SH-SY5Y (cell line): Measurements from ENCODE around the gene TACC3.

Experiments used
- GATA2 ChIP-seq: IDR thresholded peaks from 2 replicates; pipeline ENCODE4 v1.6.1; 2011; ENCODE audit warnings: mild to moderate bottlenecking, low read depth, low read length
- GATA3 ChIP-seq: IDR thresholded peaks from 2 replicates; pipeline ENCODE4 v1.6.1; 2011; ENCODE audit warnings: low read depth, mild to moderate bottlenecking, low read length, moderate library complexity

DNA sequence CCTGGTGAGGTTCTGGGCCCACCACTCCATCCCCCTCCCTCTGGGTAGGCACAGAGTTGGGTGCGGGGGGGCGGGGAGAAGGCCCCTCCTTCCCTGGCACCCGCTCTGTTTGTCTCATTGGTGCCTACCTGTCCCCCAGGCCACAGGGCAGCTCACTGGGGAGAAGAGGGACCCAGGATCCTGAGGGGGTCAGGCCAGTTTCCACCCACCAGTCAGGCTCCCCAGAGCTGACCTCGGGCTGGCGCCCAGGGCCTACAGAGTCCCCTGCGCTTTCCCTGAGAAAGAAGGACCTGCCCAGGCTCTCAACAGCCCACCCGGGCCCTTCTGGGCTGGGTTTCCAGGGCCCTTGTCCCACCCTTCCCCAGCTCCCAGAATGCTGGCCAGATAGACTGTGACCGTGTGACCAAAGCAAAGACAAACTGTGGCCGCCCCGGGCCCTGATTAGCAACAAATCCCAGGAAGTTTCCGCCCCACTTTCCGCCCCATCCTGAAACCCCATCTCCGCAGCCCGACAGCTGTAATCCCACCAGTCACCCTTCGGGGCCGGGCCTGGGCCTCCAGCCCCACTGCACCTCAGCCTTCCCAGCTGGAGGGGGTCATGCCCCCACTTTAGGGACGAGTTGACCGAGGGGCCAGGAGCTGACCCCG, 38.0 kb downstream of the TACC3 start:
- TF ChIP-seq GATA2: no peak
- TF ChIP-seq GATA3: no peak
